Astrocyte of the cerebellum (primary cell): ENCODE measurements around the gene KLHL21.

Experiments used
- DNase-seq: peaks from one replicate; pipeline ENCODE4 v3.0.0-alpha.2; 2011; ENCODE audit warnings: low read depth
- H3K4me3 ChIP-seq: 2 replicates; pipeline ENCODE4 v1.5.1; 2011; ENCODE audit warnings: mild to moderate bottlenecking, low read depth, low read length, moderate library complexity
- CTCF ChIP-seq: IDR thresholded peaks from 2 replicates; pipeline ENCODE4 v1.5.1; 2012; ENCODE audit warnings: low read length, low read depth, moderate library complexity, mild to moderate bottlenecking; ENCODE audit errors: missing control alignments
- in situ Hi-C: cut with HindIII; loops from 2 replicates; pipeline ENCODE4 v1.10.0; 2017; ENCODE audit warnings: low sequenced_read_pairs

The KLHL21 gene

GRCh38 chr1:6578624-6579373, 23.9 kb downstream of the KLHL21 start:
- no peak for TF ChIP-seq CTCF
- no peak overlapping the region for H3K4me3 ChIP-seq
- no peak for DNase-seq
- in situ Hi-C loops: no loop called here

GRCh38 chr1:6577831-6578525, 24.7 kb downstream of the KLHL21 start:
- DNase-seq: no peak
- H3K4me3 ChIP-seq: no peak overlapping the region
- in situ Hi-C loops: no loop called here
- TF ChIP-seq CTCF: no peak

GRCh38 chr1:6574818-6575217, 27.9 kb downstream of the KLHL21 start:
- no peak for DNase-seq
- H3K4me3 ChIP-seq: no peak overlapping the region
- in situ Hi-C loops: no loop called here
- TF ChIP-seq CTCF: no peak

GRCh38 chr1:6574025-6574620, 28.5 kb downstream of the KLHL21 start:
- in situ Hi-C loops: no loop called here
- no peak for TF ChIP-seq CTCF
- H3K4me3 ChIP-seq: no peak overlapping the region
- DNase-seq: no peak

- DNase-seq: no peak
- TF ChIP-seq CTCF: no peak
- no peak overlapping the region for H3K4me3 ChIP-seq
- in situ Hi-C loops: no loop called here
These were observed 29.9 kb downstream of the KLHL21 start for GRCh38 chr1:6572653-6573383.

GRCh38 chr1:6570987-6571386, 31.7 kb downstream of the KLHL21 start:
- in situ Hi-C loops: no loop called here
- no peak for DNase-seq
- TF ChIP-seq CTCF: no peak
- H3K4me3 ChIP-seq: no peak overlapping the region
